ENCODE measurements around the gene CABCOCO1. TPM values are rescaled to one million over a fixed set of nuclear protein-coding genes. Genes with fewer than 3 reads are reported as not detected.

CABCOCO1 gene
- total RNA-seq, 1 experiment from 2014 or later = not detected

DNA sequence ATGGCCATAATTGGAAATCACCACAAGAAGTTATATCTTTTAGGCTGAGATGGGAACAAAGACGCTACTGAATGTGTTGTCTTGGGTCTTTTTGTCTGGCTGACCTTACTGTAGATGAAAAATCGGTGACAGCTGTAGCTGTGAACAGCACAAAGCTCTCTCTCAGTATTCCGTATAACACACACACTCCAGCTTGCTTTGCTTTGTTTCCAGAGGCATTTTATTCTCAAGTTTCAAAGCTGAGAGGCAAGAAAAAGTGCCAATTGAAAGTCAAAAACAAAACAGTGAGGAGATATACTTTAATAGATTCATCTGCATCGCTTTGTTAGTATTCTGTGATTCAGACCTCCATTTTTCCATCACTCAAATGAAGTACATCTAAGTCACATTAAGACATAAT is 39.6 kb upstream of the CABCOCO1 start:
- ChIA-PET RAD21 (ENCODE audit: low non-redundant PET in 1 of 2, low total read pairs in 2 of 2, uncharacterized antibody in 2 of 2, unreplicated experiment in 2 of 2) (no interaction called here), POLR2A (no interaction called here), CTCF (no interaction called here)
- Histone ChIP-seq H3K4me3 (replicated peaks in 1 of 2; ENCODE audit: low read depth in 1 of 2, low read length in 2 of 2) (no peak overlapping the region), H4K20me1 (ENCODE audit: insufficient read depth) (no peaks in the 10 kb centered on the region), H3K79me2 (ENCODE audit: insufficient read depth, low read length) (no peaks in the 10 kb centered on the region), H3K9me3 (ENCODE audit: control insufficient read depth in 1 of 2, insufficient read depth in 1 of 2, low read depth in 1 of 2, low read length in 2 of 2) (no peaks in the 10 kb centered on the region), H3K9ac (ENCODE audit: low read length) (no peak overlapping the region), H3K4me2 (ENCODE audit: low read length) (no peak overlapping the region), H3K9me2 (ENCODE audit: insufficient read depth) (no peaks in the 10 kb centered on the region), H3K27ac (ENCODE audit: low read depth, low read length) (no peak overlapping the region), H3K27me3 (ENCODE audit: insufficient read depth, low read length) (no peaks in the 10 kb centered on the region), H2AFZ (ENCODE audit: low read depth, low read length, poor library complexity, severe bottlenecking) (no peak overlapping the region), H3K36me3 (ENCODE audit: control insufficient read depth in 1 of 2, insufficient read depth in 2 of 2, low read length in 2 of 2) (no peaks in the 10 kb centered on the region), H3K4me1 (ENCODE audit: control insufficient read depth in 1 of 2, insufficient read depth in 2 of 2, low read length in 2 of 2) (no peaks in the 10 kb centered on the region)
- TF ChIP-seq, protein P1, sequence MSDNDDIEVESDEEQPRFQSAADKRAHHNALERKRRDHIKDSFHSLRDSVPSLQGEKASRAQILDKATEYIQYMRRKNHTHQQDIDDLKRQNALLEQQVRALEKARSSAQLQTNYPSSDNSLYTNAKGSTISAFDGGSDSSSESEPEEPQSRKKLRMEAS (IDR thresholded peaks at IDR 0.05) = no peak
- no peak for TF ChIP-seq RAD21 (IDR thresholded peaks at IDR 0.05; ENCODE audit: low read depth)
- TF ChIP-seq, protein P2, sequence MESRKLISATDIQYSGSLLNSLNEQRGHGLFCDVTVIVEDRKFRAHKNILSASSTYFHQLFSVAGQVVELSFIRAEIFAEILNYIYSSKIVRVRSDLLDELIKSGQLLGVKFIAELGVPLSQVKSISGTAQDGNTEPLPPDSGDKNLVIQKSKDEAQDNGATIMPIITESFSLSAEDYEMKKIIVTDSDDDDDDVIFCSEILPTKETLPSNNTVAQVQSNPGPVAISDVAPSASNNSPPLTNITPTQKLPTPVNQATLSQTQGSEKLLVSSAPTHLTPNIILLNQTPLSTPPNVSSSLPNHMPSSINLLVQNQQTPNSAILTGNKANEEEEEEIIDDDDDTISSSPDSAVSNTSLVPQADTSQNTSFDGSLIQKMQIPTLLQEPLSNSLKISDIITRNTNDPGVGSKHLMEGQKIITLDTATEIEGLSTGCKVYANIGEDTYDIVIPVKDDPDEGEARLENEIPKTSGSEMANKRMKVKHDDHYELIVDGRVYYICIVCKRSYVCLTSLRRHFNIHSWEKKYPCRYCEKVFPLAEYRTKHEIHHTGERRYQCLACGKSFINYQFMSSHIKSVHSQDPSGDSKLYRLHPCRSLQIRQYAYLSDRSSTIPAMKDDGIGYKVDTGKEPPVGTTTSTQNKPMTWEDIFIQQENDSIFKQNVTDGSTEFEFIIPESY (IDR thresholded peaks at IDR 0.05; ENCODE audit: extremely low read depth, insufficient replicate concordance, low read length) = no peak
- TF ChIP-seq, protein P3, sequence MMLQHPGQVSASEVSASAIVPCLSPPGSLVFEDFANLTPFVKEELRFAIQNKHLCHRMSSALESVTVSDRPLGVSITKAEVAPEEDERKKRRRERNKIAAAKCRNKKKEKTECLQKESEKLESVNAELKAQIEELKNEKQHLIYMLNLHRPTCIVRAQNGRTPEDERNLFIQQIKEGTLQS (IDR thresholded peaks at IDR 0.05) = no peak
- TF ChIP-seq ZNF274 (IDR thresholded peaks at IDR 0.05; ENCODE audit: low read depth, low read length) = no peak
- no peak for TF ChIP-seq EGR1 (IDR thresholded peaks at IDR 0.05; ENCODE audit: low read depth)
- no peak for TF ChIP-seq SP1 (IDR thresholded peaks at IDR 0.05; ENCODE audit: low read depth)
- intact Hi-C loops (cut with micrococcal nuclease) = no loop called here
- ATAC-seq (no peak), DNase-seq (ENCODE audit: low read depth, low spot score) (no peak)
- BruUV-seq (replicated peaks) = no TSS peak

DNA sequence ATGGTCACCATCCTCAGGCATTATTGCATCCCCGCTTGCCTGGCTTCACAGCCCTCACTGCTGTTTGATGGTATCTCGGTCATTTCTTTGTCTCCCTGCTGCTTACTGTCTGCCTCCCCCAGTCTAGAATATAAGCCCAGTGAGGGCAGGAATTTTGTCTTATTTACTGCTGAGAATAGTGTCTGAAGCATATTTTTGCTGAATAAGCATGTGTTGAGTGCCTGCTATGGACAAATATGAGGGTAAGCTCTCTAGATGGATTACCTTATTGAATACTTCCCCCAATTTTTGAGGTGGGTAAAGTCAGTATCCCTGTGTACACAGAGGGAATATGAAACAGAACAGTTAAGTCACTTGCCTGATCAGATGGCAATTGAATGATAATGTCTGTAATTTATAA is 36.5 kb upstream of the CABCOCO1 start:
- BruUV-seq (replicated peaks) = no TSS peak
- no peaks in the 10 kb centered on the region for H3K9me3 ChIP-seq (ENCODE audit: control insufficient read depth in 1 of 2, insufficient read depth in 1 of 2, low read depth in 1 of 2, low read length in 2 of 2)
- no peaks in the 10 kb centered on the region for H3K27me3 ChIP-seq (ENCODE audit: insufficient read depth, low read length)
- intact Hi-C loops (cut with micrococcal nuclease) = no loop called here
- DNase-seq (ENCODE audit: low read depth, low spot score) (no peak), ATAC-seq (no peak)
- no peaks in the 10 kb centered on the region for H3K9me2 ChIP-seq (ENCODE audit: insufficient read depth)
- no peak overlapping the region for H3K27ac ChIP-seq (ENCODE audit: low read depth, low read length)
- no peaks in the 10 kb centered on the region for H3K4me1 ChIP-seq (ENCODE audit: control insufficient read depth in 1 of 2, insufficient read depth in 2 of 2, low read length in 2 of 2)
- no peaks in the 10 kb centered on the region for H3K79me2 ChIP-seq (ENCODE audit: insufficient read depth, low read length)
- no peak overlapping the region for H3K4me3 ChIP-seq (replicated peaks in 1 of 2; ENCODE audit: low read depth in 1 of 2, low read length in 2 of 2)
- ChIA-PET RAD21 (ENCODE audit: low non-redundant PET in 1 of 2, low total read pairs in 2 of 2, uncharacterized antibody in 2 of 2, unreplicated experiment in 2 of 2) (no interaction called here), CTCF (no interaction called here), POLR2A (no interaction called here)
- no peak overlapping the region for H2AFZ ChIP-seq (ENCODE audit: low read depth, low read length, poor library complexity, severe bottlenecking)
- no peaks in the 10 kb centered on the region for H3K36me3 ChIP-seq (ENCODE audit: control insufficient read depth in 1 of 2, insufficient read depth in 2 of 2, low read length in 2 of 2)
- no peaks in the 10 kb centered on the region for H4K20me1 ChIP-seq (ENCODE audit: insufficient read depth)
- no peak overlapping the region for H3K9ac ChIP-seq (ENCODE audit: low read length)
- TF ChIP-seq RAD21 (IDR thresholded peaks at IDR 0.05; ENCODE audit: low read depth) = no peak
- no peak for TF ChIP-seq FOSL1 (IDR thresholded peaks at IDR 0.05; ENCODE audit: low read depth)
- TF ChIP-seq ZNF274 (IDR thresholded peaks at IDR 0.05; ENCODE audit: low read depth, low read length) = no peak
- no peak for TF ChIP-seq JUND (IDR thresholded peaks at IDR 0.05)
- TF ChIP-seq EGR1 (IDR thresholded peaks at IDR 0.05; ENCODE audit: low read depth) = no peak
- TF ChIP-seq, protein P1 (IDR thresholded peaks at IDR 0.05) = no peak
- no peak for TF ChIP-seq SRF (IDR thresholded peaks at IDR 0.05; ENCODE audit: low read depth)
- TF ChIP-seq POLR2A (IDR thresholded peaks at IDR 0.05; ENCODE audit: borderline replicate concordance, extremely low read depth, insufficient read depth, insufficient read length) = no peak
- TF ChIP-seq EZH2 (IDR thresholded peaks at IDR 0.05) = no peak
- no peak for TF ChIP-seq POLR2AphosphoS5 (IDR thresholded peaks at IDR 0.05; ENCODE audit: low read depth, low read length)
- no peak for TF ChIP-seq TCF7L2 (IDR thresholded peaks at IDR 0.05; ENCODE audit: borderline replicate concordance, extremely low read depth, insufficient read depth, insufficient read length)
- TF ChIP-seq, protein P4, sequence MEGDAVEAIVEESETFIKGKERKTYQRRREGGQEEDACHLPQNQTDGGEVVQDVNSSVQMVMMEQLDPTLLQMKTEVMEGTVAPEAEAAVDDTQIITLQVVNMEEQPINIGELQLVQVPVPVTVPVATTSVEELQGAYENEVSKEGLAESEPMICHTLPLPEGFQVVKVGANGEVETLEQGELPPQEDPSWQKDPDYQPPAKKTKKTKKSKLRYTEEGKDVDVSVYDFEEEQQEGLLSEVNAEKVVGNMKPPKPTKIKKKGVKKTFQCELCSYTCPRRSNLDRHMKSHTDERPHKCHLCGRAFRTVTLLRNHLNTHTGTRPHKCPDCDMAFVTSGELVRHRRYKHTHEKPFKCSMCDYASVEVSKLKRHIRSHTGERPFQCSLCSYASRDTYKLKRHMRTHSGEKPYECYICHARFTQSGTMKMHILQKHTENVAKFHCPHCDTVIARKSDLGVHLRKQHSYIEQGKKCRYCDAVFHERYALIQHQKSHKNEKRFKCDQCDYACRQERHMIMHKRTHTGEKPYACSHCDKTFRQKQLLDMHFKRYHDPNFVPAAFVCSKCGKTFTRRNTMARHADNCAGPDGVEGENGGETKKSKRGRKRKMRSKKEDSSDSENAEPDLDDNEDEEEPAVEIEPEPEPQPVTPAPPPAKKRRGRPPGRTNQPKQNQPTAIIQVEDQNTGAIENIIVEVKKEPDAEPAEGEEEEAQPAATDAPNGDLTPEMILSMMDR (IDR thresholded peaks at IDR 0.05 in 2 of 3, conservative IDR thresholded peaks at IDR 0.05 in 1 of 3; ENCODE audit: borderline replicate concordance in 1 of 3, insufficient read depth in 1 of 3, low read depth in 2 of 3, low read length in 2 of 3) = no peak
- H3K4me2 ChIP-seq (ENCODE audit: low read length) = no peak overlapping the region

Measured in HCT116 (cell line).